Measurements from ENCODE around the gene EID1. TPM values are rescaled to one million over a fixed set of nuclear protein-coding genes. Genes with fewer than 3 reads are reported as not detected.

Gene EID1
- polyA plus RNA-seq, 1 of the 3 experiments (the other 2 are of a cell fraction) = 228 TPM

DNA sequence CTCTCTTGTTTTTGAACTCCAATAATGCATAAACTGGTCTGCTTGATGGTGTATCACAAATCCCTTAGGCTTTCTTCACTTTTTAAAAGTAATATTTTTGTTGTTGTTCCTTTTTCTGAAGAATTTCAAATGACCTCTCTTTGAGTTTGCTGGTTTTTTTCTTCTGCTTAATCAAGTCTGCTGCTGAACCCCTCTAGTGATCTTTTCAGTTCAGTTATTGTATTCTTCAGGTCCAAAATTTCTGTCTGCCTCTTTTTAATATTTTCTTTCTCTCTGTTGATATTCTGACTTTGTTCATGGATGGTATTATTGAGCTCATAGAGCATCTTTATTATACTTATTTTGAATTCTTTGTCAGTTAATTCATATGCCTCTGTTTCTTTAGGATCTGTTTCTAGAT is 45.3 kb upstream of the EID1 start:
- H3K79me2 ChIP-seq (ENCODE audit: insufficient read depth) = no peaks in the 10 kb centered on the region
- ChIA-PET POLR2A (no interaction called here), CTCF (interaction anchor here (1.0 to 1.4 kb wide), 3 partner anchors 18 to 496 kb away, joined by 3 to 4 read pairs (median 4); no protein-coding TSS in a partner anchor)
- no peaks in the 10 kb centered on the region for H3F3A ChIP-seq (replicated peaks; ENCODE audit: insufficient read depth)
- no peaks in the 10 kb centered on the region for H4K20me1 ChIP-seq (ENCODE audit: insufficient read depth)
- no peak for TF ChIP-seq RXRA (IDR thresholded peaks at IDR 0.05; ENCODE audit: borderline replicate concordance, low read depth)
- no peak for TF ChIP-seq EP300 (IDR thresholded peaks at IDR 0.05; ENCODE audit: borderline replicate concordance in 1 of 2, low read depth in 1 of 2, low read length in 1 of 2)
- no peak for TF ChIP-seq NRF1 (IDR thresholded peaks at IDR 0.05; ENCODE audit: low read depth, low read length)
- H3K4me3 ChIP-seq (ENCODE audit: low read depth in 2 of 2, low read length in 1 of 2) = no peak overlapping the region
- H3K27me3 ChIP-seq (ENCODE audit: insufficient read depth) = no peaks in the 10 kb centered on the region
- no peaks in the 10 kb centered on the region for H3K4me1 ChIP-seq (ENCODE audit: control insufficient read depth in 1 of 2, insufficient read depth in 2 of 2, low read depth in 1 of 2, low read length in 1 of 2)
- no peak overlapping the region for H3K27ac ChIP-seq (ENCODE audit: low read depth in 2 of 2, low read length in 1 of 2)
- DNase-seq = no peak
- no peaks in the 10 kb centered on the region for H3K9me3 ChIP-seq
- no peak overlapping the region for H2AFZ ChIP-seq (ENCODE audit: low read depth)
- H3K9ac ChIP-seq = no peak overlapping the region
- H3K36me3 ChIP-seq (replicated peaks in 1 of 2; ENCODE audit: control insufficient read depth in 1 of 2, insufficient read depth in 2 of 2, low read length in 1 of 2) = peaks cover 0 to 4% of the 10 kb centered on the region in 2 experiments
- no peak overlapping the region for H3K4me2 ChIP-seq
- no peaks in the 10 kb centered on the region for H3K9me2 ChIP-seq

DNA sequence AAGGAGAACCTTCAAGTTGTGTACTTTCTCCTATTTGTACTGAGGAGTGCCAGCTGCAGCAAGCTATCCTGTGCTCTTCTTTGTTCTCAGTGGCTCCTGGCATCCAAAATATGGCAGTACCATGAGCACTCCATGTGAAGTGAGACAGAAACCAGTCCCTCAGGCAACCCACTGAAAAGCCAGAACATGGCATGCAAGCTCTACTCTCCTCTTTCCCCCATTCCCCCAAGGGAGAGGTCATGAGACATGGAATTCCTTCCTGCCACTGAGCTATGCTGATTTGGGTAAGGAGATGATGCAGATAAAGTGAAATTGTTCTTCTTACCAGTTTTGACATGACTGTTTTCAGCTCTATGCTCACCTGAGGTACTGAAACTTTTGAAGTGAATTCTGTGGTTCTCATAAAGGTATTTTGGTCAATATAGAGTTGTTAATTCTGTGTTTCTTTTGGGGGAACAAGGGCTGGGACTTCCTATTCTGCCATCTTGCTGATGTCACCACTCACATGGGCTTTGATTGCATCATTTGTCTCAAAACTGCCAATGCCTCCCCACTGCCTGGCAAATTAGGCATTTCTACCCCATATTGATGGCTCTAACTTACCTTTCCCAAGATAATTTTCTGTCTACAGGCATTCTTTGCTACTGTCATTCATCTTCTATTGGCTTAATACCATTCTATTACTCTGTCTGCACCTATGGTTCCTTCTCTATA is 44.3 kb upstream of the EID1 start:
- Histone ChIP-seq H3K9ac (no peak overlapping the region), H3K36me3 (replicated peaks in 1 of 2; ENCODE audit: control insufficient read depth in 1 of 2, insufficient read depth in 2 of 2, low read length in 1 of 2) (peaks cover 0 to 4% of the 10 kb centered on the region in 2 experiments), H4K20me1 (ENCODE audit: insufficient read depth) (no peaks in the 10 kb centered on the region), H3K9me2 (no peaks in the 10 kb centered on the region), H2AFZ (ENCODE audit: low read depth) (no peak overlapping the region), H3K27ac (ENCODE audit: low read depth in 2 of 2, low read length in 1 of 2) (no peak overlapping the region), H3K27me3 (ENCODE audit: insufficient read depth) (no peaks in the 10 kb centered on the region), H3K4me2 (no peak overlapping the region), H3K4me1 (ENCODE audit: control insufficient read depth in 1 of 2, insufficient read depth in 2 of 2, low read depth in 1 of 2, low read length in 1 of 2) (no peaks in the 10 kb centered on the region), H3F3A (replicated peaks; ENCODE audit: insufficient read depth) (no peaks in the 10 kb centered on the region), H3K4me3 (ENCODE audit: low read depth in 2 of 2, low read length in 1 of 2) (no peak overlapping the region), H3K9me3 (no peaks in the 10 kb centered on the region), H3K79me2 (ENCODE audit: insufficient read depth) (no peaks in the 10 kb centered on the region)
- no peak for DNase-seq
- TF ChIP-seq, protein P1, sequence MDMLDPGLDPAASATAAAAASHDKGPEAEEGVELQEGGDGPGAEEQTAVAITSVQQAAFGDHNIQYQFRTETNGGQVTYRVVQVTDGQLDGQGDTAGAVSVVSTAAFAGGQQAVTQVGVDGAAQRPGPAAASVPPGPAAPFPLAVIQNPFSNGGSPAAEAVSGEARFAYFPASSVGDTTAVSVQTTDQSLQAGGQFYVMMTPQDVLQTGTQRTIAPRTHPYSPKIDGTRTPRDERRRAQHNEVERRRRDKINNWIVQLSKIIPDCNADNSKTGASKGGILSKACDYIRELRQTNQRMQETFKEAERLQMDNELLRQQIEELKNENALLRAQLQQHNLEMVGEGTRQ (IDR thresholded peaks at IDR 0.05; ENCODE audit: borderline replicate concordance, low read depth, low read length) = no peak
- TF ChIP-seq YY1 (IDR thresholded peaks at IDR 0.05; ENCODE audit: low read depth) = no peak
- TF ChIP-seq, protein P2, sequence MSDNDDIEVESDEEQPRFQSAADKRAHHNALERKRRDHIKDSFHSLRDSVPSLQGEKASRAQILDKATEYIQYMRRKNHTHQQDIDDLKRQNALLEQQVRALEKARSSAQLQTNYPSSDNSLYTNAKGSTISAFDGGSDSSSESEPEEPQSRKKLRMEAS (IDR thresholded peaks at IDR 0.05; ENCODE audit: low read depth) = no peak
- TF ChIP-seq, protein P3, sequence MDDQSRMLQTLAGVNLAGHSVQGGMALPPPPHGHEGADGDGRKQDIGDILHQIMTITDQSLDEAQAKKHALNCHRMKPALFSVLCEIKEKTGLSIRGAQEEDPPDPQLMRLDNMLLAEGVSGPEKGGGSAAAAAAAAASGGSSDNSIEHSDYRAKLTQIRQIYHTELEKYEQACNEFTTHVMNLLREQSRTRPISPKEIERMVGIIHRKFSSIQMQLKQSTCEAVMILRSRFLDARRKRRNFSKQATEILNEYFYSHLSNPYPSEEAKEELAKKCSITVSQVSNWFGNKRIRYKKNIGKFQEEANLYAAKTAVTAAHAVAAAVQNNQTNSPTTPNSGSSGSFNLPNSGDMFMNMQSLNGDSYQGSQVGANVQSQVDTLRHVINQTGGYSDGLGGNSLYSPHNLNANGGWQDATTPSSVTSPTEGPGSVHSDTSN (IDR thresholded peaks at IDR 0.05) = no peak
- TF ChIP-seq, protein P4, sequence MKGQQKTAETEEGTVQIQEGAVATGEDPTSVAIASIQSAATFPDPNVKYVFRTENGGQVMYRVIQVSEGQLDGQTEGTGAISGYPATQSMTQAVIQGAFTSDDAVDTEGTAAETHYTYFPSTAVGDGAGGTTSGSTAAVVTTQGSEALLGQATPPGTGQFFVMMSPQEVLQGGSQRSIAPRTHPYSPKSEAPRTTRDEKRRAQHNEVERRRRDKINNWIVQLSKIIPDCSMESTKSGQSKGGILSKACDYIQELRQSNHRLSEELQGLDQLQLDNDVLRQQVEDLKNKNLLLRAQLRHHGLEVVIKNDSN (IDR thresholded peaks at IDR 0.05; ENCODE audit: borderline replicate concordance, low read depth) = no peak
- TF ChIP-seq MXI1 (IDR thresholded peaks at IDR 0.05; ENCODE audit: low read depth, low read length) = no peak
- TF ChIP-seq POLR2AphosphoS5 (IDR thresholded peaks at IDR 0.05; ENCODE audit: low read depth, low read length) = no peak
- ChIA-PET POLR2A (no interaction called here), CTCF (interaction anchor here (1.0 to 1.8 kb wide), 4 partner anchors 19 to 497 kb away, joined by 3 to 5 read pairs (median 4); no protein-coding TSS in a partner anchor)
